Non-pigmented ciliary epithelial cell (primary cell): Measurements from ENCODE around the gene TUBA3C.

Source experiments
- DNase-seq: peaks from one replicate; pipeline ENCODE4 v3.0.0-alpha.2; 2010; ENCODE audit warnings: low read depth

TUBA3C gene

DNA sequence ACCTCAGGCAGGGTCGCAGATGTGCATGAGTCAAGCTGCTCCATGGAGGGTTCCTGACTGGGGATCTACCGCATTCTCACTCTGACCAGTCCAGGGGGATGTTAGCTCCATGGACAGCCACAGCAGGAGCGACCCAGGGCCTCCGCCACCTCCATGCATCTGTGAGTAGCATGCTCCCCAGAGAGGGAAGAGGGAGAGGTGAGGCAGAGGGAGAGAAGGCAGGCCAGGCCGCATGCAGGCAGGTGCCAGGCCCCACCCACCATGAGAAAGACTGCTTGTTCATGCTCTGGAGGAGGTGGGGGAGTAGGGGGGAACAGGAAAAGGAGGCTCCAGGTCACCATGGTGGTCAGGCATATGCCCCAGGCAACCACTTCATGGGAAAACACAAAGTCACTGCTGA is 20.3 kb downstream of the TUBA3C start:
- DNase-seq = no peak

DNA sequence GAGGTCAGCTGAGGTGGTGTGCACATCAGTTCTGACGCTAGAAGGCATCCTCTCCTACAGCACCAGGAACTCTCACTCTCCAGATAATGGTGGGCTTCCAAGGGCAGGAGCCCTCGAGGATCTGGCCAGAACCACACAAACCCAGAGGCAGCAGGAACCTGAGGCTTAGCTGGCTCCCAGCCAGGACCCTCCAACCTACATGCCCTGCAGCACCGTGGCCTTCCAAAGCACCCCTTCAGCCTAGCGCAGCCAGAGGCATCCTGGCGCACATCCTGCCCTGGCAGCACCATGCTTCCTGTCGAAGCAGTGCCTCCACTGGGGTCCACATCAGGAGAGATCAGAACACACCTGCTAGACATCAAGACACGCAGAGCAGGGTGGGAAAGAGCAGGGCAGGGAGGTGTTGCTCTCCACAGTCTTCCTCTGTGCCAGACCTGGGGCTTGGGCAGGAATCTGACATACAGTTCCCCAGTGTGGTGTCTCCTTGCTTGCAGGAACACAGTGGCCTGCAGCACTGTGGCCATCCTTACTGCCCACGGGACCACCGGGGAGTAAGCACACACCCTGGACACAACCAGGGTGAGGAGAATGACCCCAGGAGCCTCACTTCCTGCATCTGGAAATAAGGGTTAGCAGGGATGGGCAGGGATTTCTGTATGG is 21.7 kb downstream of the TUBA3C start:
- no peak for DNase-seq

- DNase-seq = no peak
These were observed 22.4 kb downstream of the TUBA3C start for GRCh38 chr13:19159181-19159580.

GRCh38 chr13:19158526-19159174 is 23.0 kb downstream of the TUBA3C start:
- DNase-seq = no peak

DNA sequence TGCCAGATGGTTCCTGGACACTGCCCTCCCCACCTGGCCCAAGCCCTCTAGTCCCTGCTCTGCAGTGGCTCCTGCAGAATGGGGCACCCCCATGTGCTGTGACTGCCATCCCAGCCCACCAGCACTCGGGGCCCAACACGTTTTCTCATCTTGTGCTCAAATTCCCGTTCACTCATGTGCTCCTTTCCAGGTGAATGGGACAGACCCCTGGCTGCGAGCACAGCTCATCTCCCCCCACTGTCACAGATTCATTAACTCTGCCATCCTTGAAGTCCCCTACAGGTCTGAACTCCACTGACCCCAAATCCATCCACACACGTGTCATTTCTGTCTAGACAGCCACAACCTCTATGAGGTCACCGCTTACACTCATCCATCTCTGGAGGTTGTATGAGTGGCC is 23.6 kb downstream of the TUBA3C start:
- no peak for DNase-seq

DNA sequence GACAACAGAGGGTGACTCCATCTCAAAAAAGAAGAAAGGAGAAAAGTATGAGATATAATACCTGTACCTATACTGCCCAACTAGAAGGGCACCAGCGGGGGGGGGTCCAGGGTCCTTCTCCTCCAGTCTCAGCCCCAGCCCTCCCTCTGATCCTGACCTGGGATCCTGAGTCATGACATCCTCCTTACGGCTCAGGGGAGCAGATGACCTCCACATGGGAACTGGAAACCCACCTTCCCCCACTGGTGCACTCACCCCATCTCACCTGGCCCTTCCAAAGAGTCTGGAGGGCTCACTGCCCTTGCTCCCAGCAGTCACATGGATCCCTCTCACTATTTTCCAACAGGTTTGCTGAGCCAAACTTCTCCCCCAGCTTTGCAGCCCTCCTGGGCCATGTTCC is 24.2 kb downstream of the TUBA3C start:
- no peak for DNase-seq

DNA sequence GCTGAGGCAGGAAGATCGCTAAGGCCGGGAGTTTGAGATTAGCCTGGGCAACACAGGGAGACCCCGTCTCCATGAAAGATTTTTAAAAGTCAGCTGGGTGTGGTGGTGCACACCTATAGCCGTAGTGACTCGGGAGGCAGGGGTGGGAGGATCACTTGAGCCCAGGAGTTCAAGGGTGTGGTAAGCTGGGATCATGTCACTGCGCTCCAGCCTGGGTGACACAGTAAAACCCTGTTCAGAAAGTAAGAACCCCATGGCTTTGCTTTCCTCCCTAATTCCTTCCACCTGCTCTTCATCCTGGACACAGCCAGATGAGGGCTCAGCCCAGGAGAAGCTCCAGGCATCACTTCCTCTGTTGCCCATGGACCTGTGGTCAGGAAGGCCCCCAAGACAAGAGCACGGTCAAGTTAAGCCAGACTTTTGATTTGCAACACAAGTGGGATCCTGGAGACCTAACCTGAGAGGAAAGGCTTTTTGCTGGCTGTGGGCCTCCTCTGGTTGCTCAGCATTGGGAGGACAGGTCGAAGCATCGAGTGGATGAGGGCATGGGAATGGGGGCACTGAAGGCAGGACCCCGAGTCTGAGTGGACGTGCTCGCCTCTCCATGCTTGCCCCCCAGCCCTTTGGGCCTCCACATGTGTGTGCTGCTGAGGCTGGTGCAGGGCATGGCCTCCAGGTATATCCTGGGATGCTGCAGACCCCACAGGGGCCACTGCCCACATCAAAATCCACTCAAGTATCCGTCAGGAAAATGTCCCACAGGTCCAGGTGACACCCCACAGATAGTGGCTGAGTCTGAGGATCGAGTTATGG is 25.4 kb downstream of the TUBA3C start:
- no peak for DNase-seq

GRCh38 chr13:19155321-19155861 is 26.2 kb downstream of the TUBA3C start:
- no peak for DNase-seq

GRCh38 chr13:19154843-19155242 is 26.8 kb downstream of the TUBA3C start:
- DNase-seq = no peak

DNA sequence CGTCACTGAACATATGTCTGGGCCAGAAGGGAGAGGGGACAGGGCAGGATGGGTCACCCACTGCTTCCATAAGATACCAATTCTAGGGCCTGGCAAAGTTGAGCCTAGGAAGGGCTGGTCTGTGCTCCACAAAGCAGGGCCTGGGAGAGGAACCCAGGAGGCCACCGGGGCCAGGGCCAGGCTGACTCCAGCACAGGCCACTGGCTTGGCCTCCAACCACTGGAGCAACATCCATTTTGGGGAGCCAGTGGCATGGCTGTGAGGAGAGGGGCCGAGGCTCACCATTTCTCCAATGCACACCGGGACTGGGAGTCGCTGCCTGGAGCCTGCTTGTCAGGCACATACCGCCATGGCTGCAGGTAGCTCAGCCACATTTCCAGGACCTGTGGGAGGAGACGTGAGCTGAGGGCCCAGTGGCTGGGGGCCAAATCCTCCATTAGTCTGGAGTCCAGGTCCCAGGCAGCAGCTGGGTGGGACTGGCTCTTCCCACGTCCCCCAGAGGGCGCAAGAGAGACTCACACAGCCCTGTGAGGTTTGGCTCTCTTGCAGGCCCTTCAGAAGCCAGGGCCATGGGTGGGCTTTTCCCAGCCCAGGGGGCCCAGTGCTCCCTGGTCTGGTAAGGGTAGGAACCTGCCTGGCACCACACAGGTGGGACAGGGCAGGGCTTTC is 27.7 kb downstream of the TUBA3C start:
- DNase-seq = no peak

DNA sequence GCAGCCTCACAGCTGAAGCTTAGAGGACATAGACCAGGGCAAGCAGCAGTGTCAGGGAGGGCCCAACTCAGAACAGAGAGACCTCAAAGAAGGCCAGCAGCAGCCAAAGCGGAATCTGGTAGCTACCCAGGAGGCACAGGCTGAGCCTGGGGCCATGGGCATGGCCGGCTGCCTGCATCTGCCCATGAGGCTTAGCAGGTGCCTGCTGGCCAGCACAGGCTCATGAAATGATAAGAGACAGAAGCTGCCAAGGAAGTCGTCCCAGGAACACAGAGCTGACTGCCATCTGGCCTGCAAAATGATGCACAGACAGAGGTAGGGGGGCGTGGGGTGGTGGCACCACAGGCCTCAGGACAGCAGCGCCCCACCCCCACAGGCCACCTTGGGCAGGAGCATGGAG is 29.2 kb downstream of the TUBA3C start:
- DNase-seq = no peak

GRCh38 chr13:19151581-19152263 is 29.9 kb downstream of the TUBA3C start:
- DNase-seq = no peak

GRCh38 chr13:19150712-19151228 is 30.9 kb downstream of the TUBA3C start:
- DNase-seq = no peak

GRCh38 chr13:19150226-19150625 is 31.4 kb downstream of the TUBA3C start:
- DNase-seq = no peak

- DNase-seq = no peak
These were observed 33.1 kb downstream of the TUBA3C start for GRCh38 chr13:19148561-19148960.
